RWPE1 (cell line): Measurements from ENCODE around the gene SUPT4H1.
"Not testable (repeated sequence)": the region's sequence is repeated elsewhere in the genome, so short reads cannot be mapped to it uniquely, and the experiment has no call there.

Experiments used
- CTCF ChIA-PET: fragments of 350-600 bp; sonication (Branson Sonifier 250); formaldehyde crosslinking; extraction: SDS; loops from one replicate; lab custom pipeline; 2021; lab: Yijun Ruan, JAX
- POLR2A ChIA-PET: fragments of 400-600 bp; formaldehyde crosslinking; extraction: SDS; loops from one replicate; lab custom pipeline; 2020; ENCODE audit warnings: antibody characterized with exemption; ENCODE audit not compliant: low non-redundant PET; lab: Yijun Ruan, JAX
- DNase-seq: peaks from one replicate; pipeline ENCODE4 v3.0.0; 2012; ENCODE audit warnings: low spot score
- H3K27ac ChIP-seq: fragments of 450-650 bp; 2 replicates; pipeline ENCODE4 v1.5.1; 2017
- TF ChIP-seq, protein P1 (sequence below): fragments of 450-650 bp; conservative IDR thresholded peaks from 2 replicates; pipeline ENCODE4 v1.5.1; 2017; ENCODE audit warnings: low read depth, mild to moderate bottlenecking

Gene SUPT4H1

GRCh38 chr17:58341861-58342475, 10.0 kb downstream of the SUPT4H1 start:
- POLR2A ChIA-PET, result no interaction called here

GRCh38 chr17:58341136-58341860, 10.7 kb downstream of the SUPT4H1 start:
- CTCF ChIA-PET, result interaction anchor here (0.7 kb wide), 1 partner anchor 30 kb away, joined by 5 read pairs; no protein-coding TSS in a partner anchor
- DNase-seq, POLR2A ChIA-PET, H3K27ac ChIP-seq: not testable (repeated sequence)

More at GRCh38 chr17:58341861-58342475, 10.0 kb downstream of the SUPT4H1 start:
- TF ChIP-seq, protein P1, sequence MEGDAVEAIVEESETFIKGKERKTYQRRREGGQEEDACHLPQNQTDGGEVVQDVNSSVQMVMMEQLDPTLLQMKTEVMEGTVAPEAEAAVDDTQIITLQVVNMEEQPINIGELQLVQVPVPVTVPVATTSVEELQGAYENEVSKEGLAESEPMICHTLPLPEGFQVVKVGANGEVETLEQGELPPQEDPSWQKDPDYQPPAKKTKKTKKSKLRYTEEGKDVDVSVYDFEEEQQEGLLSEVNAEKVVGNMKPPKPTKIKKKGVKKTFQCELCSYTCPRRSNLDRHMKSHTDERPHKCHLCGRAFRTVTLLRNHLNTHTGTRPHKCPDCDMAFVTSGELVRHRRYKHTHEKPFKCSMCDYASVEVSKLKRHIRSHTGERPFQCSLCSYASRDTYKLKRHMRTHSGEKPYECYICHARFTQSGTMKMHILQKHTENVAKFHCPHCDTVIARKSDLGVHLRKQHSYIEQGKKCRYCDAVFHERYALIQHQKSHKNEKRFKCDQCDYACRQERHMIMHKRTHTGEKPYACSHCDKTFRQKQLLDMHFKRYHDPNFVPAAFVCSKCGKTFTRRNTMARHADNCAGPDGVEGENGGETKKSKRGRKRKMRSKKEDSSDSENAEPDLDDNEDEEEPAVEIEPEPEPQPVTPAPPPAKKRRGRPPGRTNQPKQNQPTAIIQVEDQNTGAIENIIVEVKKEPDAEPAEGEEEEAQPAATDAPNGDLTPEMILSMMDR, result no peak
- no peak overlapping the region for H3K27ac ChIP-seq
- no peak for DNase-seq
- CTCF ChIA-PET, result interaction anchor here (0.8 kb wide), 1 partner anchor 904 kb away, joined by 4 read pairs; no protein-coding TSS in a partner anchor

DNA sequence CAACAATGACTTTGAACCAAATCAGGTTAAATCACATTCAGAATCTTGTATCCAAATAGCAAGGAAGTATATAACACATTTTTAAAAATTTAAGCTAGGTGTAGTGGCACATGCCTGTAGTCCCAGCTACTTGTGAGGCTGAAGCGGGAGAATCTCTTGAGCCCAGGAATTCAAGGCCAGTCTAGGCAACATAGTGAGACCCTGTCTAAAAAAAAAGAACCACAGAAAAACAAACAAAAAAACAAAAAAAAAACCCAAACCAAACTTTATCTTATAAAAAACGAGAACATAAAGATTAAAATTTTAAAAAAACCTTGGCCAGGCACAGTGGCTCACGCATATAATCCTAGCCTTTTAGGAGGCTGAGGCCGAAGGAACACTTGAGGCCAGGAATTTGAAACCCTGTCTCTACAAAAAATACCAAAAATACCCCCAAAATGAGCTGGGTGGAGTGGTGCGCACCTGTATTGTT, 11.6 kb downstream of the SUPT4H1 start:
- H3K27ac ChIP-seq, result no peak overlapping the region
- no peak for DNase-seq
- TF ChIP-seq, protein P1, result no peak
- CTCF ChIA-PET, result interaction anchor here (0.7 kb wide), 2 partner anchors 30 to 77 kb away, joined by 3 to 5 read pairs; partner anchors contain the start of gene RNF43
- POLR2A ChIA-PET, result no interaction called here

- no peak overlapping the region for H3K27ac ChIP-seq
- TF ChIP-seq, protein P1, result no peak
- CTCF ChIA-PET, result interaction anchor here (0.7 kb wide), 2 partner anchors 78 to 168 kb away, joined by 3 read pairs; partner anchors contain the start of gene RNF43
Observed at GRCh38 chr17:58339755-58340404, 12.1 kb downstream of the SUPT4H1 start.

DNA sequence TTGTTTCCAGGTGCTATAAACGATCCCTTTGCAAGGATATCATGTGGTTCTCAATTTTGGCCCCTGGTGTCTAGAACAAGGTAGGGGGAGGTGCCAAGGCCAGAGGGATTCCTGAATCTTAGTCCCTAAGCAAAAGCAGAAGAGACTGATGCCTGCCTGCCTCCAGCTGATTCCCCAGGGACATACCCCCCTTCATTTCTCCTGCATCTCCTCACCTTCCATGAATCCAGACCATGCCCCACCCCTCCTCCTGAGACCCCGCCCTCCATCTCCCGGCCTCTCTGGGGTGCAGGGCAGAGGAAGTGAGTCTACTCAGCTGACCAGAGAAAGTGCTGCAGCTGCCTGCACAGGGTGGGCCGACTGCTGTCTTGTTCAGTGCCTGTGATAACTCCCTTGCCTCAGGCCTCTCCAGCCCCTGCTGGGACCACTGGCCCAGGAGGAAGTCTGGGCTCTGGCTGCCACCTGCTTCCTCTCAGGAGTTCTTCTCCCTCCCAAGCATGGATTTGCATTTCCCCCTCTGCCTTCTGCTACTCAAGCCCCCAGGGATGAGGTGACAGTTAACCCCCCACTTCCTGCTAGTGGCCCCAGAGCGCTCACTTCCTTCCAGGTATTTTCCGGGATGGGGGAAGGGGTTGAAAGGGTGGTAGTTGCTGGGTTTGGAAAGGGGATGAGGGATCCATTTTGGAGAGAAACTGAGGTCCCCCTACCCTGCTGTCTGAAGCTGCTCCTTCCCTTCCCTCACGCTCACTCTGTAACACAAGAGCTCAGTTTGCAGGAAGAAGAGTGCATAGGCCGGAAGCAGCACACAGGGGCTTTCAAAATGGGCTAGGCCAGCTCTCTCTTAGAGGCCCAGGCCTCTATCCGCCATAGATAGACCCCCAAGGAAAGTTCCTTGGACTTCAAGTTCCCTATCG, 12.9 kb downstream of the SUPT4H1 start:
- ChIA-PET POLR2A (no interaction called here), CTCF (interaction anchor here (0.7 kb wide), 1 partner anchor 167 kb away, joined by 3 read pairs; no protein-coding TSS in a partner anchor)
- no peak for DNase-seq
- H3K27ac ChIP-seq, result no peak overlapping the region
- TF ChIP-seq, protein P1, result no peak

More at GRCh38 chr17:58339755-58340404, 12.1 kb downstream of the SUPT4H1 start:
- DNase-seq, result no peak
- POLR2A ChIA-PET, result no interaction called here

- TF ChIP-seq, protein P1, result no peak
- no peak for DNase-seq
- CTCF ChIA-PET, result no interaction called here
- no peak overlapping the region for H3K27ac ChIP-seq
- POLR2A ChIA-PET, result no interaction called here
Observed at GRCh38 chr17:58338454-58338840, 13.6 kb downstream of the SUPT4H1 start.
